GM18505 (cell line): Measurements from ENCODE around the gene MAML2.

Source experiments
- ATAC-seq: cut with Tn5 transposase; IDR thresholded peaks from one replicate; pipeline ENCODE4 v1.9.1; 2021; ENCODE audit not compliant: unreplicated experiment
- POLR2A ChIP-seq: IDR thresholded peaks from 4 replicates; pipeline ENCODE4 v1.6.1; 2011; ENCODE audit warnings: borderline replicate concordance; ENCODE audit not compliant: insufficient read depth, insufficient read length; ENCODE audit errors: extremely low read depth

Gene MAML2

GRCh38 chr11:96049426-96049825 is 293.6 kb downstream of the MAML2 start:
- ATAC-seq, result no peak

DNA sequence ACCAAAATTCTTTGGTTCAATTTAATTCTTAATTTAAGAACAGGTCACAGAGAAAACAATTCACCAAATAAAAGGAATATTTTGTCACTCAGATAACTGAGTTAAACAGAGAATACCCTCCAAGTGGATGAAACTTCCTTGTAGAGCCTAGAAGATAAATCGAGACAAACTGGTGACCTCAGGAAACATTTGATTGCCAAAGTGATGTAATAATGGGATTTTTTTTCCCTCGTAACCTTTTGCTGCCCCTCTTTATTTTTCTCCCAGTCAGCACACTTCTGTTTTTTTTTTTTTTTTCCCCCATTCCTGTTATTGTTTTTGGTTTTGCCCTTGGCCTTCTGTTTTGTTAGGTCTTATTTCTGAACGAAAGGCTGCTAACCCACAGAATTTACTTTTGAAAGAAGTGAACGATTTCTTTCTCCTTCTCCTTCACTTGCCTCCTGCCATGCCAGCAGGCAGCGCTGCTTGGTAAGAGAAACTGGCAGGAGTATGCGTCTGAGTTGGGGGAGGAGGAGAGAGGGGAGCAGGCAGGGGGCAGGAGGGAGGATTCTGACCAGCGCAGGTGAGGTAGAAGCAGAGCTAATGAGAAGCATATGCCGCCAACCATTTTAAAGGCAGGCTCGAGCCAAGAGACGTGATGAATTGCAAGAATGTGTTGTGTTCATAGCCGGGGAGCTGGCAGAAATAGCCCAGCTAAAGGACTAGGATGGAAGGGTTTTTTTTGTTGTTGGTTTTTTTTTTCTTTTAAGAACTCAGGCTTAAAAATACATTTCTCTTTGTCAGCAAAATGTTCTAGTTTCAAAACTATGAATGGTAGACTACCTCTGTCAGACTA is 297.2 kb downstream of the MAML2 start:
- ATAC-seq, result no peak
- no peak for TF ChIP-seq POLR2A

More at GRCh38 chr11:96049426-96049825, 293.6 kb downstream of the MAML2 start:
- TF ChIP-seq POLR2A, result no peak

DNA sequence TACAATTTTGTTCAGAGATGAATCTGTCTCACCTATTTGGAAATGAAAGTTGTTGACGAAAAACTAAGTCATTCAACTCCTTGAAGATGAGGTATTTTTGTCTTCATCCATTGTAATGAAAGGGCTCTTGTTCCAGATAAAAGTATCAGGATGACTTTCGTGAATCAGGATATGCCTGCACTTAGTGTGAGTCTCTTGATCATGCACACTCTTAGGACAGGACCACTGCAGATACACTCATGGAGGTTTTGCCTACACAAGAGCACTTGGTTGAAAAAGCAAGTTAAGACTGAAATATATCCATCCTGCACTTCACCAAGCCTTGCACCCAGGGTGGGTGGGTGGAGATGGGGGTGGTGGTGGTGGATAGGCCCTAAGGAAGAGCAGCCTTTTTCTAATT is 298.2 kb downstream of the MAML2 start:
- ATAC-seq, result no peak
- no peak for TF ChIP-seq POLR2A

GRCh38 chr11:96044311-96044710 is 298.7 kb downstream of the MAML2 start:
- ATAC-seq, result no peak
- no peak for TF ChIP-seq POLR2A

DNA sequence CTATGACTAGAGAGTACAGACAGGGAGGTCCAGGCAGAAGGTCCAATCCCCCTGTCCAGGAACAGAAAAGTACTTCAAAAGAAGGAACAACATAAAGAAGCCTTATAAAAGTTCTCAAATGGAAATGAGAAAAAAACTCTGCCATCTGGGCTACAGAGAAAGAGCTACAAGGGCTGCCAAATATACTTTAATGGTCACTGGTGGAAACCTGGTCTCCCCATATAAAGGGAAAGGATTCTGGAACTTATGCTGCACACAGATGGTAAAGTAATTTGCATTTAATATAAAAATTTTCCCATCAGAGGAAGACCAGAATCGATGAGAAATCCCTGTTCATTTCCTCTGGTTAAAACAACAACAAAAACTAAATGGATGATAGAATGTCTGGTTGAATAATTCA is 299.7 kb downstream of the MAML2 start:
- no peak for ATAC-seq
- TF ChIP-seq POLR2A, result no peak

DNA sequence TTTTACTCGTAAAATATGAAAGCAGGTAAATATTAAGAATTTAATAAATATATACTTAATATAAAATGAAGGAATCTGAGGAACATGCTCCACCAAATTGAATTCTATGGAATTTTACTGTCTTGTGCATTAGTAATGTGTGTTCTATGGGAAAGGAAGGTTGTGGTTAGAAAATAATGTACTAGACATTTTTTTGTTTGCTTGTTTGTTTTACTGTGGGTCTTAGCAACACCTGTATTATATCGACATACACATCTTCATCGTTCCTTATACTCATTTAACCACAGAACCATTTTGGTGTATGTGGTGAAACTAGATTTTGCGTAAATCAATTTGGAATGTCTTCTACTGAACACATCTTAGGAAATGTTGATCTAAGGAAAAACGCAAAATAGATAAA is 304.9 kb downstream of the MAML2 start:
- TF ChIP-seq POLR2A, result no peak
- no peak for ATAC-seq

GRCh38 chr11:96037405-96037949 is 305.5 kb downstream of the MAML2 start:
- no peak for TF ChIP-seq POLR2A
- ATAC-seq, result no peak

DNA sequence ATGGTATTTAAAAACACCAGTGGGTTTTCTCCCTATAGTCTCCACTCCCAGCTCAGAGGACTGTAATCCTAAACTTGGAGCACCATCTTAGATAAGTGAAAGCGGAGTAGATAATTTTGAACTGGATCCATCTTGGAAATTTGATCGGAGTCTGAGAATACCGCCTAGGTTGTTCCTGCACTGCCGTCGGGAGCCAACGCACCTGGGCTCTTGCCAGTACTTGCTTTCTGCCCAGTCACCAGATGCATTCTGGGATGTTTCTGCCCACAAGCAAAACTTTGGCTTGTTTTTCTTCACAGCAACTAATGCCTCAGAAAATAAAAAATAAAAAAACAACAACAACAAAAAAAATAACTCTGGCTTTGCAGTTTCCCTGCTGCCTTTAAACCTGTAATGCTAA is 306.1 kb downstream of the MAML2 start:
- TF ChIP-seq POLR2A, result no peak
- no peak for ATAC-seq

DNA sequence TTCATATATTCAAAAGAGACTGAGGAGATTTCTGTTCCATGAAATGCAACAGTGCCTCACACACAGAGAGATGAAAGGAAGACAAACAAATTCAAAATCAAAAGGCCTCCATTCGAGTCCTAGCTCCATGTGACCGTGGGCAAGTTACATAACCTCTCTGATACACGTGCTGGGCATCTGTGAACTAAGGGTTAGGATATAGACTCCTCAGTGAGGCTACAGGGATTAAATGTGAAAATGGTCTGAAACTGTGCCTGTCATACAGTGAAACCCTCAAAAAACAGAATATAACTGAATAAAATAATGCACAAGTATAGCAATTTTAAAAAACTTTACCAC is 307.3 kb downstream of the MAML2 start:
- no peak for TF ChIP-seq POLR2A
- ATAC-seq, result no peak

- ATAC-seq, result no peak
- no peak for TF ChIP-seq POLR2A
These were observed 307.8 kb downstream of the MAML2 start for GRCh38 chr11:96035031-96035739.

GRCh38 chr11:96033599-96033998 is 309.4 kb downstream of the MAML2 start:
- no peak for TF ChIP-seq POLR2A
- no peak for ATAC-seq

DNA sequence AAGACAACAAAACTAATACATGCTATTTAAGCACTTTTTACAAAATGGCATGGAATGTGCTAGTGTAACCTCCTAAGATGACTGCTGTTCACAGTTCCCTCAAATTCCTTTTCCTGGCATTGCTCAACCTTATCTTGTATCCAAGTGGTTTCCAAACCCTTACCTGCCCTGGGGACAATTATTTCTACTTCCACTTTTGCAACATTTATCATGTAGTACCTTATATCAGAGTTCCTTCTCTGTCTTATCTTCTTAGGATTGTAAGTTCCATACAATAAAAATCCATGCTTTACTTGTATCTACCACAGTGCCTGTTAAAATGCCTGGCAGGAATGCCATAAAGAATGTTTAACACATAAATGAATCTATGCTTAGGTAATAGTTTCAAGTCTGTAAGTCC is 309.9 kb downstream of the MAML2 start:
- no peak for ATAC-seq
- TF ChIP-seq POLR2A, result no peak

- TF ChIP-seq POLR2A, result no peak
- no peak for ATAC-seq
These were observed 314.2 kb downstream of the MAML2 start for GRCh38 chr11:96028746-96029145.

DNA sequence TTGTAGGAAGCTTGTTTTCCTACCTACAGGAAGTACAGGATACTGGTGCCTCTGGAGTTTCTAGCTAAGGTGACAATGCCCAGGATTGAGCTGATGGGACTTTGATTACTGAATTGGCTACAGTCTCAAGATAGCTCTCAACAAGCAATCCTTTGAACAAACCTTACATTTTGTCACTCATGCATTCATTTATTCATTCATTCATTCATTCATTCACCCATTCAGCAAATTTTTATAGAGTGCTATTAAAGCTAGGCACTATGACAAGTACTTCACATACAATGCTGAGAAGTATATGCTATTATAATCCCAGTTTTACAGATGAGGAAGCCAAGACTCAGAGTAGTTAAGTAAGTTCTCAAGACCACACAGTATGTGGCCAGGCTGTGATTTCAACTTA is 316.0 kb downstream of the MAML2 start:
- ATAC-seq, result no peak
- no peak for TF ChIP-seq POLR2A
